Aorta (tissue), 5 donors: ENCODE measurements around the gene PTPRG. TPM values are rescaled to one million over a fixed set of nuclear protein-coding genes. Genes with fewer than 3 reads are reported as not detected.

ENCODE experiments used
- ATAC-seq: fragments of 200-7000 bp; cut with Tn5 transposase; one replicate; pipeline ENCODE4 v1.9.1; 2022; ENCODE audit warnings: moderate library complexity; ENCODE audit not compliant: low FRiP score
- DNase-seq, 2 donors: peaks; one replicate each; pipeline ENCODE4 v3.0.0-alpha.2; 2020
- H3K27ac ChIP-seq, 2 donors: one replicate each; pipeline ENCODE4 v1.5.1; 2013; ENCODE audit warnings: low read length in 2 of 2, mild to moderate bottlenecking in 2 of 2, moderate library complexity in 2 of 2, control low read depth in 1 of 2, inconsistent platforms in 1 of 2, low read depth in 1 of 2
- H3K27me3 ChIP-seq, 2 donors: one replicate each; pipeline ENCODE4 v1.6.1; 2013; ENCODE audit warnings: control low read depth in 1 of 2, low read length in 1 of 2, mild to moderate bottlenecking in 1 of 2, moderate library complexity in 1 of 2; ENCODE audit not compliant: insufficient read depth in 2 of 2, control insufficient read depth in 1 of 2
- H3K36me3 ChIP-seq, 2 donors: one replicate each; pipeline ENCODE4 v1.6.1; 2013; ENCODE audit warnings: control low read depth in 1 of 2, low read length in 1 of 2, mild to moderate bottlenecking in 1 of 2; ENCODE audit not compliant: insufficient read depth in 2 of 2, control insufficient read depth in 1 of 2
- H3K4me1 ChIP-seq, 2 donors: one replicate each; pipeline ENCODE4 v1.6.1; 2013; ENCODE audit warnings: low read length in 2 of 2, control low read depth in 1 of 2, mild to moderate bottlenecking in 1 of 2, moderate library complexity in 1 of 2; ENCODE audit not compliant: insufficient read depth in 2 of 2, control insufficient read depth in 1 of 2
- H3K4me3 ChIP-seq, 2 donors: one replicate each; pipeline ENCODE4 v1.5.1; 2013; ENCODE audit warnings: low read length in 2 of 2, control low read depth in 1 of 2, mild to moderate bottlenecking in 1 of 2
- H3K9me3 ChIP-seq: one replicate; pipeline ENCODE4 v1.6.1; 2013; ENCODE audit warnings: mild to moderate bottlenecking, low read length; ENCODE audit not compliant: control insufficient read depth
- WGBS, 2 donors: extraction: QIAGEN DNeasy Blood & Tissue Kit; methylation state at CpG; one replicate each; pipeline ENCODE4 v1.1.7; 2013; 5-methylcytosine and 5-hydroxymethylcytosine counted together
- intact Hi-C, 2 donors: fragments of 100-400 bp; cut with DNase I; formaldehyde crosslinking; loops; one replicate each; pipeline versions ENCODE4 v1.14.2 to v1.15.0; 2022
- polyA plus RNA-seq, 2 donors: library from polyadenylated mRNA; stranded (reverse); fragments of 200-250 nt; gene quantifications; one replicate each; pipeline ENCODE4 v1.2.3, GENCODE V29; 2013
- total RNA-seq, 2 donors: library from RNA; stranded (reverse); fragmentation: NEBNext Ultra II Directional; extraction: Animal tissue kit (Norgen Biotek cat#: 25700); gene quantifications; one replicate each; pipeline ENCODE4 v1.2.1, GENCODE V29; 2021
- donor health status: healthy with polysubstance abuse.
- donor health status: Bipolar disorder and iron deficiency.
- donor health status: DM: no; HTN: no; CAD: no.
- donor health status: DM: no; HTN: no; CAD: no.
- donor health status: DM: yes; HTN: yes; CAD: no.

PTPRG gene
- total and polyA plus RNA-seq, 4 donors, result 5.3 to 150 (median 52.4) TPM

- no peak overlapping the region for H3K27ac ChIP-seq
- H3K4me3 ChIP-seq, result no peak overlapping the region
- H3K4me1 ChIP-seq, result peaks cover 3 to 10% of the 10 kb centered on the region in 2 donors
- no peaks in the 10 kb centered on the region for H3K36me3 ChIP-seq
- ATAC-seq (no peak), DNase-seq (no peak)
- intact Hi-C loops, result loop anchor here in 1 of 2 donors (5.0 kb wide), 1 partner anchor 341 kb away; no protein-coding TSS in a partner anchor
- H3K27me3 ChIP-seq, result no peaks in the 10 kb centered on the region
- H3K9me3 ChIP-seq, result no peaks in the 10 kb centered on the region
- 95 to 100% methylated on average over 2 of the region's 2 CpGs for WGBS, 2 donors
Measured at GRCh38 chr3:61846488-61846887, 285.1 kb downstream of the PTPRG start.

DNA sequence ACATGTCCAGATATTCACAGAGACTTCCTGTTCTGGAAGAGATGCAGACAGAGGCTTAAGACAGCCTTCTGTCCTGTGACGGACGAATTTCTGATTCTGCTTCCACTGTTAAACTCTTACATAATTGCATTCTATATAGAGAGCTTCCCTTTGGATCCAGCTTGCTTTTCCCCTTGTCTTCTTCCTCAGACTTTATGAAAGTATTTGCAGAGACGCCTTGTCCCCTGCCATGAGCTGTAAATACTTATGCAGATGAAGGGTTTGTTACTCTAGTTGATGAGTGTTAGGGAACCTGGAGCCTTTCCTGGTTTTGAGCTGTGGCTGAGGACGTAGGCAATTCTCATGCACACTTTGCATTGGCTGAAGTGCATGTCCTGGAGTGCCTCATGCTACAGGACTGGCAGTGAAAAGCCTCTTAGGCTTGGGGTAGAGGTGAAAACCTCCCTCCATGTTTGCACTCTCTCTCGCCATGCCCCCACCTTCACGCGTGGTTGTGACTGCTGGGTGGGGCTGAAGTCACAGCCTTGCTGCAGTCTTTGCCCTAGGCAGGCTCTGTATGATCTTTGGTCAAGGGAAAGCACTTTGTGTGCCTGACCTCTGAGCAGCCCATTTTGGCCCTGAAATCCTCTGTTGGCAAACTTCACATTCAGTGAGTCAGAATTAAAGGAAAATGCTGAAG lies 286.6 kb downstream of the PTPRG start:
- peak in 1 of 2 donors; percentile 63 for DNase-seq
- Histone ChIP-seq H3K9me3 (no peaks in the 10 kb centered on the region), H3K36me3 (no peaks in the 10 kb centered on the region), H3K27me3 (no peaks in the 10 kb centered on the region), H3K4me3 (no peak overlapping the region), H3K4me1 (peaks cover 1 to 7% of the 10 kb centered on the region in 2 donors), H3K27ac (peak overlapping the region; percentile 52 to 77)
- 4 to 6% methylated on average over 7 of the region's 7 CpGs for WGBS, 2 donors
- ATAC-seq, result peak; percentile 86
- intact Hi-C loops, result loop anchor here in 1 of 2 donors (5.0 kb wide), 1 partner anchor 339 kb away; no protein-coding TSS in a partner anchor

DNA sequence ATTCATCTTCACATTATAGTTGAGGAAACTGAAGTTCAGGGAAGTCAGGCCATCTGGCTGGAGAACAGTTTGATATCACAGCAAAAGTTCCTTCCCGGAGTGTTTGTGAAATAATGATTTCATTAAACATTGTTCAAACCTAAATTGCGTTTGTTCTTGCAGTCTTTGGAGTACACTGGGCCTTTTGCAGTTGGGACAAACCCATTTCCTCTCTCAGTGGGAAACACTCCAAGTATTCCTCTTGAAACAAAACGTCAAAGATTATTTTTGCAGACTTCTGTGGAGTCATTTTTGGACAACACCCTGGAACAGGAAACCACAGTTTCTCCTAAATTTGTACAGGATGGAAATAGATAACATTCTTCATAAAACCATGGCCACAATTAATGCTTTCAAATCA lies 287.5 kb downstream of the PTPRG start:
- intact Hi-C loops, result loop anchor here in 1 of 2 donors (5.0 kb wide), 1 partner anchor 338 kb away; no protein-coding TSS in a partner anchor
- ATAC-seq (peak; percentile 85), DNase-seq (no peak)
- Histone ChIP-seq H3K27me3 (no peaks in the 10 kb centered on the region), H3K4me3 (no peak overlapping the region), H3K27ac (peak overlapping the region in 1 of 2 donors; percentile 57), H3K9me3 (no peaks in the 10 kb centered on the region), H3K36me3 (no peaks in the 10 kb centered on the region), H3K4me1 (peaks cover 5 to 7% of the 10 kb centered on the region in 2 donors)
- 1 to 2% methylated on average over 3 of the region's 3 CpGs for WGBS, 2 donors

DNA sequence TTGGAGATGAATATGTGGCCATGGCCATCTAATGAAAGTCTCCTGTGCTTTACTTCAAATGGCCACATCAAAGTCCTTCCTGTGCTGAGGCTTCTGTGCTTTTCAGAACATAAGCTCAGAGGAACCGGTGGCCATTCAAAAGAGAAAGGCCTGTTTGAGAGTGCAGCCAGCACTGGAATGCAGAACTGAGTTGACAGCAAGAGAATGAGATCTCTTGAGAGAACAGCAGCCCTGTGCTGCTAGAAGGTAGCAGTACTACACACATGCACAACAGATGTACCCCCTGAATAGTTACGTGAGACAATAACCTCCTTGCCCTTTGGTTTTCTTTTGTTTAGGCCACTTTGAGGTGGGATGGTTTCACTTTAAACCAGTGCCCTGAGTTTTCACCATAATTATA lies 292.5 kb downstream of the PTPRG start:
- ATAC-seq, result no peak
- Histone ChIP-seq H3K4me3 (no peak overlapping the region), H3K36me3 (no peaks in the 10 kb centered on the region), H3K27ac (peak overlapping the region; percentile 22 to 25), H3K9me3 (no peaks in the 10 kb centered on the region), H3K27me3 (no peaks in the 10 kb centered on the region), H3K4me1 (peaks cover 6 to 10% of the 10 kb centered on the region in 2 donors)
- WGBS, 2 donors, result 59 to 60% methylated on average over 2 of the region's 2 CpGs
- DNase-seq, result no peak
- intact Hi-C loops, result no loop called here

DNA sequence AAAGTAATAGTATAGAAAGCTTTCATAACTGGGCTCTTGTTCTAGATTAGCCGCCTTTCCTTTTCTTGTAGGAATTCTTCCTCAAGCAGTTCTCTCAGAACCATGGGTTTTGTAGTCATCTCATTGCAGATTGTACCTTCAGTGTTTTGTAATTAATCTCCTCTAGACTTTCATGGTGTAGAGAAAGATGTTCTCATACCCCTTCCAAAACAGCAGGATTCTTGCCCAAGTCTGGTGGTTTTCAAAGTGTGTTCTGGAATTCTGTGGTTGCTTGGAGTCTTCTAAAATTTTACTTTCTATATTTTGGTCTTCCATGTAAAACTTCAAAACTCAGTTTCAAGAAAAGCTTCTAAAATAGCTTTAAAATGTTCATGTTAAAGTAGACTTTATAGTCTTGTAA lies 293.8 kb downstream of the PTPRG start:
- H3K36me3 ChIP-seq, result no peaks in the 10 kb centered on the region
- intact Hi-C loops, result loop anchor here in 1 of 2 donors (5.0 kb wide), 1 partner anchor 293 kb away; the partner anchor contains the start of gene PTPRG
- WGBS, 2 donors, result 92 to 96% methylated on average over 1 of the region's 1 CpG
- DNase-seq (no peak), ATAC-seq (no peak)
- H3K9me3 ChIP-seq, result no peaks in the 10 kb centered on the region
- no peak overlapping the region for H3K27ac ChIP-seq
- peaks cover 6 to 10% of the 10 kb centered on the region in 2 donors for H3K4me1 ChIP-seq
- no peaks in the 10 kb centered on the region for H3K27me3 ChIP-seq
- H3K4me3 ChIP-seq, result no peak overlapping the region

DNA sequence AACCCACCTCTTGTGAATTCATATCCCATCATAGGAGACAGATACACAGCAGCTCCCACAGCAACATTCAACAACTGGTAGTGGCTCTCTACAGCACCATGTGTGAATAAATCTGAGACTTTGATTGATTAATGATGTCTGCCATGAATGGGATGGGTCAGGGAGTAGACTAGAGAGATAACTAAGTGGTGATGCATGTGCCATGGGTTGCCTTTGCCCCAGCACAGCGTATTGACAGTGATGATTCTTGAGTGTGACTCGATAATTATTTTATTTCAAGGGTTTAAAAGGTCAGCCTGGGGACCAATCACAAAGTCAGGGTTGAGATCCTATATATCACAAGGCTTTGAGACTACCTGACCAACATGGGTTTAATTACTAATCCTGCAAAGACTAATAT lies 295.9 kb downstream of the PTPRG start:
- H3K27me3 ChIP-seq, result no peaks in the 10 kb centered on the region
- no peaks in the 10 kb centered on the region for H3K9me3 ChIP-seq
- intact Hi-C loops, result loop anchor here in 1 of 2 donors (2.0 to 5.0 kb wide), 2 partner anchors 295 to 332 kb away; partner anchors contain the start of gene PTPRG
- WGBS, 2 donors, result 92 to 93% methylated on average over 2 of the region's 2 CpGs
- no peak overlapping the region for H3K4me3 ChIP-seq
- no peaks in the 10 kb centered on the region for H3K36me3 ChIP-seq
- H3K27ac ChIP-seq, result no peak overlapping the region
- ATAC-seq (no peak), DNase-seq (no peak)
- H3K4me1 ChIP-seq, result peaks cover 8 to 10% of the 10 kb centered on the region in 2 donors

- no peak for DNase-seq
- H3K36me3 ChIP-seq, result no peaks in the 10 kb centered on the region
- WGBS, 2 donors, result 8 to 17% methylated on average over 2 of the region's 2 CpGs
- H3K4me3 ChIP-seq, result no peak overlapping the region
- H3K9me3 ChIP-seq, result no peaks in the 10 kb centered on the region
- H3K27ac ChIP-seq, result no peak overlapping the region
- H3K27me3 ChIP-seq, result no peaks in the 10 kb centered on the region
- ATAC-seq, result no peak
- intact Hi-C loops, result loop anchor here in 1 of 2 donors (5.0 kb wide), 1 partner anchor 296 kb away; the partner anchor contains the start of gene PTPRG
- peaks cover 8 to 10% of the 10 kb centered on the region in 2 donors for H3K4me1 ChIP-seq
Measured at GRCh38 chr3:61858054-61858453, 296.7 kb downstream of the PTPRG start.

- Histone ChIP-seq H3K36me3 (no peaks in the 10 kb centered on the region), H3K27ac (no peak overlapping the region), H3K9me3 (no peaks in the 10 kb centered on the region), H3K27me3 (no peaks in the 10 kb centered on the region), H3K4me3 (no peak overlapping the region), H3K4me1 (peaks cover 7 to 8% of the 10 kb centered on the region in 2 donors)
- intact Hi-C loops, result loop anchor here in 1 of 2 donors (10.0 kb wide), 1 partner anchor 173 kb away; no protein-coding TSS in a partner anchor
- 94 to 100% methylated on average over 1 of the region's 1 CpG for WGBS, 2 donors
- DNase-seq (no peak), ATAC-seq (no peak)
Measured at GRCh38 chr3:61861410-61861809, 300.0 kb downstream of the PTPRG start.
